Fibroblast of the aortic adventitia (primary cell): ENCODE measurements around the gene CEBPG. TPM values are rescaled to one million over a fixed set of nuclear protein-coding genes. Genes with fewer than 3 reads are reported as not detected.

ENCODE experiments used
- DNase-seq: peaks from one replicate; pipeline ENCODE4 v3.0.0-alpha.2; 2010; ENCODE audit warnings: low read depth
- H3K4me3 ChIP-seq: 2 replicates; pipeline ENCODE4 v1.5.1; 2011; ENCODE audit warnings: low read depth, mild to moderate bottlenecking, control low read depth, low read length, moderate library complexity
- total RNA-seq: library from RNA; depleted of rRNA; stranded (reverse); fragments of >200 nt; gene quantifications from 2 replicates; pipeline ENCODE4 v1.2.3, GENCODE V29; 2012; ENCODE audit warnings: low replicate concordance
- TF ChIP-seq, protein P1 (sequence below): IDR thresholded peaks from 2 replicates; pipeline ENCODE4 v1.5.1; 2011; ENCODE audit warnings: mild to moderate bottlenecking, low read length, control low read depth, inconsistent platforms; ENCODE audit not compliant: insufficient read depth

CEBPG gene
- total RNA-seq, 1 donor, result 32.8 TPM

DNA sequence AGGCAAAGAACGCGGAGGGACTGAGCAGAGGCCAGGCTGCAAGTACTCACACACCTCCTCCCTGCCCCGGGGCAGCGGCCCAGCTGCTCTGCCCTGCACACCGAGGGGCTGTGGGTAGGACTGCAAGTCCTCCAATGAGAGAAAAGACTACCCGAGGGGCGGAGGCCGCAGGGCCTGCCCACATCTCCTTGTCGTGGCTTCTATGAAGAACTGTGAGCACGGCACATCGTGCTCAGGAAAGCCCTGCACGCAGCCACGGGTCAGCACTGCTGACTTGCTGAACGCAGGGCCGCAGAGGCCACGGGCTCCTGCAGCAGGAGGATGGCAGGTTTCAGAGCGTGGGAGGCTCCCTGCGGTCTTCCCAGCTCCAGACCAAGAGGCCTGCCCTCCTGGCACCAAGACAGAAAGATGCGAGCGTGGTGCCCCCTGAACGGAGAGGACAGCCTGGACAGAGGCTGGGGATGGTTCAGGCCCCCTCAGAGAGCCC lies 37.4 kb downstream of the CEBPG start:
- DNase-seq, result no peak
- no peak overlapping the region for H3K4me3 ChIP-seq
- TF ChIP-seq, protein P1, sequence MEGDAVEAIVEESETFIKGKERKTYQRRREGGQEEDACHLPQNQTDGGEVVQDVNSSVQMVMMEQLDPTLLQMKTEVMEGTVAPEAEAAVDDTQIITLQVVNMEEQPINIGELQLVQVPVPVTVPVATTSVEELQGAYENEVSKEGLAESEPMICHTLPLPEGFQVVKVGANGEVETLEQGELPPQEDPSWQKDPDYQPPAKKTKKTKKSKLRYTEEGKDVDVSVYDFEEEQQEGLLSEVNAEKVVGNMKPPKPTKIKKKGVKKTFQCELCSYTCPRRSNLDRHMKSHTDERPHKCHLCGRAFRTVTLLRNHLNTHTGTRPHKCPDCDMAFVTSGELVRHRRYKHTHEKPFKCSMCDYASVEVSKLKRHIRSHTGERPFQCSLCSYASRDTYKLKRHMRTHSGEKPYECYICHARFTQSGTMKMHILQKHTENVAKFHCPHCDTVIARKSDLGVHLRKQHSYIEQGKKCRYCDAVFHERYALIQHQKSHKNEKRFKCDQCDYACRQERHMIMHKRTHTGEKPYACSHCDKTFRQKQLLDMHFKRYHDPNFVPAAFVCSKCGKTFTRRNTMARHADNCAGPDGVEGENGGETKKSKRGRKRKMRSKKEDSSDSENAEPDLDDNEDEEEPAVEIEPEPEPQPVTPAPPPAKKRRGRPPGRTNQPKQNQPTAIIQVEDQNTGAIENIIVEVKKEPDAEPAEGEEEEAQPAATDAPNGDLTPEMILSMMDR, result no peak

DNA sequence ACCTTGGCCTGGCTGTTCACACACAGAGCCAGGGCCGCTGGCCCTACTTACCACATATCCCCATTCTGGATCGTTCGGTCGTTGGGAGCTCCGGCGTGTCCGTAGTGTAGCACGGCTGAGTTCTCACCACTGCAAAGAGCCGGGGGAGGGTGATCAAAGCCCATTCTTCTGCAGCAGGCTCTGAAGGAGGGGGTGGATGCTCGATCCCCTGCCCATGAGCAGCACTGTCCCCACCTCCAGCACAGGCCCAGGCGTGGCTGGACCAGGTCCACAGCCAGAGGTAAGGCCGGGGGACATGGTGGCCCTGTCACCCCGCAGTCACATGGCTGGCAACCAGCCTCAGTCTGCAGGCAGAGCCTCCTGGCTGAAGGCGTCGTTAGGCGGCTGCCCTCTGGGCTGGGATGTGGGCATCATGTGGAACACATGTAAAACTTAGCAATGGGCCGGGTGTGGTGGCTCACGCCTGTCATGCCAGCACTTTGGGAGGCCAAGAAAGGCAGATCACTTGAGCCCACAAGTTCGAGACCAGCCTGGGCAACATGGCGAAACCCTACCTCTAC lies 38.2 kb downstream of the CEBPG start:
- no peak overlapping the region for H3K4me3 ChIP-seq
- TF ChIP-seq, protein P1, result no peak
- DNase-seq, result no peak

DNA sequence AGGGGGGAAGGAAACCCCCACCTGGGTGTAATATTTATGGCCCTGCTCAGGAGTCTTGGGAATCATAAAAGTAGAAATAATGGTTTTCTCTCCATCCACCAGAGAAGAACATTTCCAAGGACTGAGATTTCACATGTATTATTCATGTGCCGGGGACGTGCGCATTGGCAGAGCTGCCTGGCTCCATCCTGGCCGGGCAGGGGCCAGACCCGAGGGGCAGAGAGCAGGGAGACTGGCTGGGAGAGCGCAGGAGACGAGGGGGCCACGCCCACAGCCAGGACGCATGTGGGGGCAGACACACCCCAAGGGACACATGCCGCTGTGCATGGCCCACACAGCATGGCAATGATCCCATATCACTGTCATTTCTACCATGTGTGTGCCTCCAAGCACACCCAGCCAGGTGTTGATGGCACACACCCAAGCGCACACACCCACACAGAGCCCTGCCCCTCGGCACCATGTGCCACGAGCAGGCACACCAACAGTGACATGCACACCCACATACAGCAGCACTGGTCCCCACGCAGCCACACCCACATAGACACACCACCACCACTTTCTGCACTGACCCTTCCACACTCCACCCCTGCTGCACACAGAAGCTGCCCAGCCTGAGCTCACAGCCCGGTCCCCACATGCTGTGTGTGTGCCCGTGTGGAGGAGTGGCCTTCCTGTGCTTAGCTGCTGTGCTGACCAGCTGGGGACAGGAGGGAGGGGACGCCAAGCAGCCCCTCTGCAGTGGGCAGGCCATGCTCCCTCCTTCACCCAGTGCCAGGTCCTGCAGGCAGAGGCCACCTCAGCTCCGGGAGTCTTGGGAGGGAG lies 39.3 kb downstream of the CEBPG start:
- H3K4me3 ChIP-seq, result no peak overlapping the region
- no peak for DNase-seq
- TF ChIP-seq, protein P1, result no peak

DNA sequence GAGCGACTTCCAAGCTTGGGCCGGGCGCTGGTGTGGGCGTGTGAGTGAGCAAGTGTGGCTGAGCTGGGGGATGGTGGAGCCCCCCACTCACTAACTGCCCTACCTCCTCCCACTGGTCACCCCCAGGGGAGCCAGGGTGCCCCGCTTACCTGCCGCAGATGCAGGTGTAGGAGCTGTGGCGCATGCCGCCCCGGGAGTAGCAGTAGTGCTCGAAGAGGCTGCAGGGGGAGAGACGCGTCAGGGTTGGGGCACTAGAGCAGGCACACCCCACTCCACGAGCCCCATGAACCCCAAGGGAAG lies 39.9 kb downstream of the CEBPG start:
- no peak for DNase-seq
- H3K4me3 ChIP-seq, result no peak overlapping the region
- TF ChIP-seq, protein P1, result no peak

DNA sequence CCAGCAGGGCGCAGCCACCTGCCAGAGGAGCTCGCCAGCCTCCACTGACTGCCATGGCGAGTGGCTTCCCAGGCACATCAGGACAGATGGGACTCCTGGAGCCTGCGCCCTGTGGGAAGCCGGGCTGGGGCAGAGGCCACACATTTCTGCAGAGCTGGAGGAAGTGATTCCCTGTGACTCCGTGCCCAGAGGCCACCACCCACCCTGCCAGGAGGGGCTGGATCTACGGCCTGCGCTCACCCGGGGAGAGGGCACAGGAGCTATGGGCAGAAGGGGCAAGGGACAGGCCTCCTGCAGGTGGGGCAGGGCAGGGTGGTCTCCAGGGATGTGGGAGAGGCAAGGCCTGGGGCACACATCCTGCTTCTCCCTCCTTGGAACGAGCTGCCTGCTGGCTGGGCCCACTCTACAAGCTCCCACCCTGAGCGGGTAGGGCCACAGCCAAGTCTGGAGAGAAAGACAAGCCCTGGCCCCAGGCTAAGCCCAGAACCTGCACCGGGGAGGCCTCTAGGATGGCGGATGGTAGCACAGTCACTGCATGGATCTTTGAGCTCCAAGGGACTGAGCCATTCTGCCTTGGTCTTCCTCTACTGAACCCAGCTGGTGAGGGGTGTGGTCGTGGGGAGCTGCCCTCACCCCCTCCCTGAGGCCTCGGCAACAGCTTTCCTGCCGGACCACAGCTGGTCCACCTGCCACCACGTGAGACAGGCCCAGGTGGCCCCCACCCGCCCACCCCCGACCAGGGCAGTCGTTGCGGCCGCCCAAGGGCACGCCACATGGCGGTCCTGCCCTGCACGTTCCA lies 40.6 kb downstream of the CEBPG start:
- DNase-seq, result no peak
- TF ChIP-seq, protein P1, result no peak
- no peak overlapping the region for H3K4me3 ChIP-seq

DNA sequence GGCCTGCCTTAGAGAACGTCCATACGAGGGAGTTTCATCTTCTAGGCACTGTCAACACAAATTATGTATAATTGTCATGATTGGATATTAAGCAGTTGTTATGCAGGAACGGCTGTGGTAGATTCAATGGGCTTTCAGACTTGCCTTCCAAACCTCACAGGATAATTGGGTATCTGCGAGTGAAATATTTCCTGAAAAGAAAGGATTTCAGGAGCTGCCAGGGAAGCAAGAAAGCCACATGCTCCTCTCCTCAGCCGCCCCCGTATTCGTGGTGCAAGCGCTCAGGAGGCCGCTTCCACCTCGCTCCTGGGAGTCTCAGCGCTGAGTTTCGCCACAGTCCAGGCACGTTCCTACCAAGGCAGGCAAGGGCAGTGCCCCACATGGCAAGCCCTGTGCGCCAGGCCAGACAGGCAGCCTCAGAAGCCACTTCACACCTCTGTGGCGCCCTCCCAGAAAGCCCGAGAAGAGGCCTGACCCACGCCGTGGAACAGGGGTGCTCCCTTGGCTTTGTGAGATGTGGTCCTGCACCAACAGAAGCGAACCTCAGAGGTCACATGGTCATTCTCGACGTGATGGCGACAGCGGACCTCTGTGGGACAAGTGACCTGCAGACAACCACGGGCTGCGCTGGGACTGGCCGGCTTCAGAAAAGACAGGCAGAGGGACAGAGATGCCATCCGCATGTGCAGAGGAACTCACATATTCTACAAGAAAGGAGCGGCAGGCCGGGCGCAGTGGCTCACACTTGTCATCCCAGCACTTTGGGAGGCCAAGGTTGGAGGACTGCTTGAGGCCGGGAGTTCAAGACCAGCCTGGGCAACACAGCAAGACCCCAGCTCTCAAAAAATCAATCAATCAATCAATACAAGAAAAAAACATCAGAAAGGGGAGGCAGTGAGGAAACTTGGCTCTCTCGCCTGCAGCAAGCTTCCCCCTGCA lies 41.4 kb downstream of the CEBPG start:
- TF ChIP-seq, protein P1, result no peak
- DNase-seq, result no peak
- H3K4me3 ChIP-seq, result no peak overlapping the region
